AG20443 (cell line): ENCODE results near the gene AKR1A1.
"Not testable (repeated sequence)": the region's sequence is repeated elsewhere in the genome, so short reads cannot be mapped to it uniquely, and the experiment has no call there.

Experiments
- DNase-seq: peaks from one replicate; pipeline ENCODE4 v3.0.0; 2012; ENCODE audit warnings: low spot score, mixed read lengths

AKR1A1 gene

GRCh38 chr1:45569962-45570581 lies 19.4 kb downstream of the AKR1A1 start:
- DNase-seq, result peak; percentile 82

GRCh38 chr1:45570631-45571030 lies 20.0 kb downstream of the AKR1A1 start:
- DNase-seq, result no peak

GRCh38 chr1:45573231-45573804 lies 22.7 kb downstream of the AKR1A1 start:
- DNase-seq, result no peak

GRCh38 chr1:45574105-45574626 lies 23.5 kb downstream of the AKR1A1 start:
- DNase-seq, result no peak

GRCh38 chr1:45583264-45583665 lies 32.6 kb downstream of the AKR1A1 start:
- DNase-seq, result peak; percentile 99

- DNase-seq, result peak; percentile 92
These were observed 33.2 kb downstream of the AKR1A1 start, which contains the start of gene NASP for GRCh38 chr1:45583666-45584350. TSS of gene NASP (plus strand) at chr1:45584041. CDS start at chr1:45584147, 106 bp downstream.

GRCh38 chr1:45584351-45585109 lies 33.9 kb downstream of the AKR1A1 start:
- DNase-seq, result peak; percentile 97

GRCh38 chr1:45585110-45585426 lies 34.4 kb downstream of the AKR1A1 start:
- no peak for DNase-seq

- no peak for DNase-seq
These were observed 35.0 kb downstream of the AKR1A1 start for GRCh38 chr1:45585496-45586075.

GRCh38 chr1:45586769-45587168 lies 36.1 kb downstream of the AKR1A1 start:
- DNase-seq, result no peak

- DNase-seq, result no peak
These were observed 39.2 kb downstream of the AKR1A1 start for GRCh38 chr1:45589861-45590260.

- no peak for DNase-seq
These were observed 43.8 kb downstream of the AKR1A1 start for GRCh38 chr1:45594412-45594811.

GRCh38 chr1:45596765-45597164 lies 46.1 kb downstream of the AKR1A1 start:
- DNase-seq, result not testable (repeated sequence)

- no peak for DNase-seq
These were observed 53.6 kb downstream of the AKR1A1 start for GRCh38 chr1:45604239-45604638.

GRCh38 chr1:45607404-45608074 lies 56.9 kb downstream of the AKR1A1 start:
- no peak for DNase-seq

- no peak for DNase-seq
These were observed 57.8 kb downstream of the AKR1A1 start for GRCh38 chr1:45608175-45609156.

GRCh38 chr1:45610589-45611226 lies 60.1 kb downstream of the AKR1A1 start:
- DNase-seq, result no peak

- DNase-seq, result no peak
These were observed 62.4 kb downstream of the AKR1A1 start for GRCh38 chr1:45612941-45613579.

GRCh38 chr1:45615885-45616284 lies 65.3 kb downstream of the AKR1A1 start:
- DNase-seq, result no peak
